IMR-90 (cell line): ENCODE measurements around the gene KRTAP19-3. TPM values are rescaled to one million over a fixed set of nuclear protein-coding genes. Genes with fewer than 3 reads are reported as not detected.

Experiments
- ATAC-seq: fragments of 200-7000 bp; cut with Tn5 transposase; 2 replicates; pipeline ENCODE4 v1.9.1; 2020; ENCODE audit warnings: low read depth, mild to moderate bottlenecking, moderate library complexity
- BruUV-seq: library from RNA; stranded (reverse); fragments of 400-500 nt; replicated peaks from 2 replicates; lab custom pipeline; 2021; lab: Mats Ljungman, UMichigan
- CTCF ChIA-PET: fragments of 300-600 bp; formaldehyde crosslinking; extraction: SDS; loops from one replicate; lab custom pipeline; 2021; ENCODE audit warnings: antibody characterized with exemption; lab: Yijun Ruan, JAX
- POLR2A ChIA-PET: fragments of 300-600 bp; sonication (Branson Sonifier 250); formaldehyde crosslinking; loops from one replicate; lab custom pipeline; 2022; ENCODE audit warnings: antibody characterized with exemption; ENCODE audit not compliant: unreplicated experiment; lab: Charles Lee
- DNase-seq: peaks from one replicate; pipeline ENCODE4 v3.0.0; 2013
- H2AFZ ChIP-seq: replicated peaks from 2 replicates; pipeline ENCODE3; 2013; ENCODE audit warnings: low read length, mild to moderate bottlenecking; ENCODE audit not compliant: poor library complexity
- H2AK5ac ChIP-seq: 2 replicates; pipeline ENCODE4 v1.6.1; 2013; ENCODE audit warnings: low read depth, low read length, inconsistent platforms
- H2AK9ac ChIP-seq: replicated peaks from 2 replicates; pipeline ENCODE3; 2013; ENCODE audit warnings: mild to moderate bottlenecking, low read depth, low read length, moderate library complexity; ENCODE audit not compliant: poor library complexity
- H2BK120ac ChIP-seq: 2 replicates; pipeline ENCODE4 v1.6.1; 2013; ENCODE audit warnings: low read depth, low read length, inconsistent platforms
- H2BK15ac ChIP-seq: 3 replicates; pipeline ENCODE4 v1.6.1; 2013; ENCODE audit warnings: low read depth, low read length, inconsistent platforms
- H2BK20ac ChIP-seq: 2 replicates; pipeline ENCODE4 v1.6.1; 2013; ENCODE audit warnings: low read depth, mild to moderate bottlenecking, inconsistent platforms, low read length, moderate library complexity
- H2BK5ac ChIP-seq: 2 replicates; pipeline ENCODE4 v1.6.1; 2013; ENCODE audit warnings: mild to moderate bottlenecking, low read depth, low read length, inconsistent platforms; ENCODE audit not compliant: poor library complexity, severe bottlenecking
- H3K14ac ChIP-seq: replicated peaks from 2 replicates; pipeline ENCODE4 v1.6.1; 2013; ENCODE audit warnings: low read depth, low read length, inconsistent platforms
- H3K18ac ChIP-seq: 2 replicates; pipeline ENCODE4 v1.6.1; 2013; ENCODE audit warnings: low read depth, low read length, control low read depth
- H3K23ac ChIP-seq: 2 replicates; pipeline ENCODE4 v1.6.1; 2013; ENCODE audit warnings: low read depth, low read length, inconsistent platforms
- H3K27ac ChIP-seq: 2 replicates; pipeline ENCODE4 v1.5.1; 2013; ENCODE audit warnings: mild to moderate bottlenecking, control low read depth, low read length; ENCODE audit not compliant: insufficient read depth
- H3K27me3 ChIP-seq: 2 replicates; pipeline ENCODE4 v1.6.1; 2013; ENCODE audit warnings: low read length; ENCODE audit not compliant: control insufficient read depth, insufficient read depth
- H3K36me3 ChIP-seq: 2 replicates; pipeline ENCODE4 v1.6.1; 2013; ENCODE audit warnings: low read length, mixed read lengths; ENCODE audit not compliant: control insufficient read depth, insufficient read depth
- H3K4ac ChIP-seq: 2 replicates; pipeline ENCODE4 v1.6.1; 2013; ENCODE audit warnings: low read depth, low read length, inconsistent platforms
- H3K4me1 ChIP-seq: 2 replicates; pipeline ENCODE4 v1.6.1; 2013; ENCODE audit warnings: low read length, mixed read lengths; ENCODE audit not compliant: control insufficient read depth, insufficient read depth
- H3K4me2 ChIP-seq: 2 replicates; pipeline ENCODE4 v1.6.1; 2013; ENCODE audit warnings: low read depth, mild to moderate bottlenecking, control low read depth, low read length, moderate library complexity
- H3K4me3 ChIP-seq: 2 replicates; pipeline ENCODE4 v1.5.1; 2013; ENCODE audit warnings: low read depth, mild to moderate bottlenecking, control low read depth, low read length, moderate library complexity; ENCODE audit not compliant: insufficient read depth
- H3K56ac ChIP-seq: 2 replicates; pipeline ENCODE4 v1.6.1; 2013; ENCODE audit warnings: low read length, inconsistent platforms; ENCODE audit not compliant: insufficient read depth; ENCODE audit errors: extremely low read depth
- H3K79me1 ChIP-seq, 2 experiments: 2 replicates each; pipeline ENCODE4 v1.6.1; 2013; ENCODE audit warnings: low read length in 2 of 2, inconsistent platforms in 1 of 2, low read depth in 1 of 2
- H3K9ac ChIP-seq: 2 replicates; pipeline ENCODE4 v1.6.1; 2013; ENCODE audit warnings: low read depth, low read length, control low read depth
- H3K9me1 ChIP-seq: 2 replicates; pipeline ENCODE4 v1.6.1; 2013; ENCODE audit warnings: low read length, inconsistent platforms; ENCODE audit not compliant: insufficient read depth
- H3K9me3 ChIP-seq: 2 replicates; pipeline ENCODE4 v1.6.1; 2013; ENCODE audit warnings: low read length; ENCODE audit not compliant: control insufficient read depth, insufficient read depth
- H4K20me1 ChIP-seq: 2 replicates; pipeline ENCODE4 v1.6.1; 2013; ENCODE audit warnings: low read length, inconsistent platforms; ENCODE audit not compliant: insufficient read depth
- H4K5ac ChIP-seq: 2 replicates; pipeline ENCODE4 v1.6.1; 2013; ENCODE audit warnings: mild to moderate bottlenecking, low read depth, low read length, control low read depth
- H4K8ac ChIP-seq, 2 experiments: 2 replicates each; pipeline ENCODE4 v1.6.1; 2013; ENCODE audit warnings: low read depth in 2 of 2, low read length in 2 of 2, control low read depth in 1 of 2, inconsistent platforms in 1 of 2
- H4K91ac ChIP-seq: 2 replicates; pipeline ENCODE4 v1.6.1; 2013; ENCODE audit warnings: low read depth, low read length, inconsistent platforms; ENCODE audit not compliant: insufficient read depth
- BHLHE40 ChIP-seq: fragments of 150-350 bp; IDR thresholded peaks from 2 replicates; pipeline ENCODE4 v1.6.1; 2016; ENCODE audit warnings: mild to moderate bottlenecking, low read depth, low read length
- CEBPB ChIP-seq: IDR thresholded peaks from 2 replicates; pipeline ENCODE4 v1.6.1; 2012; ENCODE audit warnings: low read depth, low read length, improper control_type of control experiment
- CHD1 ChIP-seq: IDR thresholded peaks from 2 replicates; pipeline ENCODE4 v1.6.1; 2012; ENCODE audit warnings: low read depth, low read length, improper control_type of control experiment
- FOS ChIP-seq: fragments of 150-350 bp; IDR thresholded peaks from 2 replicates; pipeline ENCODE4 v1.6.1; 2016; ENCODE audit warnings: low read depth, low read length
- MAFK ChIP-seq: IDR thresholded peaks from 2 replicates; pipeline ENCODE4 v1.6.1; 2012; ENCODE audit warnings: low read depth, low read length, improper control_type of control experiment
- MXI1 ChIP-seq: IDR thresholded peaks from 2 replicates; pipeline ENCODE4 v1.6.1; 2012; ENCODE audit warnings: low read depth, mild to moderate bottlenecking, low read length, moderate library complexity, borderline replicate concordance
- NFE2L2 ChIP-seq: fragments of 150-350 bp; IDR thresholded peaks from 2 replicates; pipeline ENCODE4 v1.6.1; 2016; ENCODE audit warnings: low read depth, mild to moderate bottlenecking, low read length
- POLR2A ChIP-seq: IDR thresholded peaks from 2 replicates; pipeline ENCODE4 v1.6.1; 2012; ENCODE audit warnings: mild to moderate bottlenecking, low read depth, low read length
- RAD21 ChIP-seq: IDR thresholded peaks from 2 replicates; pipeline ENCODE4 v1.6.1; 2012; ENCODE audit warnings: low read length, improper control_type of control experiment
- RCOR1 ChIP-seq: IDR thresholded peaks from 2 replicates; pipeline ENCODE4 v1.6.1; 2012; ENCODE audit warnings: mild to moderate bottlenecking, low read length, improper control_type of control experiment; ENCODE audit not compliant: insufficient replicate concordance
- RFX5 ChIP-seq: IDR thresholded peaks from 2 replicates; pipeline ENCODE4 v1.8.0; 2012; ENCODE audit warnings: low read depth, mild to moderate bottlenecking, low read length, moderate library complexity
- SMC3 ChIP-seq: fragments of 150-350 bp; IDR thresholded peaks from 2 replicates; pipeline ENCODE4 v1.6.1; 2016; ENCODE audit warnings: low read depth, mild to moderate bottlenecking, antibody characterized with exemption, low read length, moderate library complexity
- USF2 ChIP-seq: fragments of 150-350 bp; IDR thresholded peaks from 2 replicates; pipeline ENCODE4 v1.6.1; 2017; ENCODE audit warnings: mild to moderate bottlenecking, antibody characterized with exemption, low read length, low read depth
- WGBS, 2 experiments: methylation state at CpG; one replicate each; pipeline versions ENCODE4 v1.1.5 to v1.1.7; 2013; ENCODE audit warnings: missing lambda C conversion rate in 2 of 2; ENCODE audit not compliant: insufficient read length in 1 of 2; ENCODE audit errors: extremely low coverage in 2 of 2; 5-methylcytosine and 5-hydroxymethylcytosine counted together
- dilution Hi-C: fragments of 300-500 bp; cut with HindIII; formaldehyde crosslinking; loops from one replicate; pipeline ENCODE4 v1.14.3; 2018; ENCODE audit warnings: low sequenced_read_pairs; ENCODE audit not compliant: unreplicated experiment
- in situ Hi-C: fragments of 300-500 bp; cut with MboI; formaldehyde crosslinking; loops from 3 replicates; pipeline ENCODE4 v1.14.3; 2019; ENCODE audit warnings: low sequenced_read_pairs, inconsistent platforms, mixed read lengths
- intact Hi-C: fragments of 100-400 bp; cut with micrococcal nuclease; formaldehyde crosslinking; loops from 2 replicates; pipeline ENCODE4 v1.10.0; 2022
- polyA plus RNA-seq, 3 experiments: library from polyadenylated mRNA; depleted of rRNA; stranded (reverse); fragments of >200 nt; gene quantifications; 2 replicates each; pipeline ENCODE4 v1.2.3, GENCODE V29; 2012; ENCODE audit warnings: low replicate concordance in 1 of 3
- total RNA-seq: library from RNA; depleted of rRNA; stranded (reverse); fragments of >200 nt; gene quantifications from 2 replicates; pipeline ENCODE4 v1.2.3, GENCODE V29; 2012
- TF ChIP-seq, protein P1 (sequence below): fragments of 150-350 bp; IDR thresholded peaks from 2 replicates; pipeline ENCODE4 v1.6.1; 2016; ENCODE audit warnings: low read depth, mild to moderate bottlenecking, low read length, moderate library complexity, borderline replicate concordance
- TF ChIP-seq, protein P2 (sequence below): conservative IDR thresholded peaks from 2 replicates; pipeline ENCODE4 v1.5.1; 2012; ENCODE audit warnings: mild to moderate bottlenecking, low read depth, low read length, improper control_type of control experiment

KRTAP19-3 gene
- total and polyA plus RNA-seq, 2 of the 4 experiments (the other 2 are of a cell fraction) = not detected

GRCh38 chr21:30486180-30486579, 5.6 kb downstream of the KRTAP19-3 start:
- DNase-seq (no peak), ATAC-seq (no peak)
- H3K4me1 ChIP-seq = no peaks in the 10 kb centered on the region
- BruUV-seq = no TSS peak
- no peak for TF ChIP-seq RCOR1
- no peak for TF ChIP-seq MXI1
- no peak for TF ChIP-seq BHLHE40
- no peak for TF ChIP-seq CHD1
- TF ChIP-seq, protein P1, sequence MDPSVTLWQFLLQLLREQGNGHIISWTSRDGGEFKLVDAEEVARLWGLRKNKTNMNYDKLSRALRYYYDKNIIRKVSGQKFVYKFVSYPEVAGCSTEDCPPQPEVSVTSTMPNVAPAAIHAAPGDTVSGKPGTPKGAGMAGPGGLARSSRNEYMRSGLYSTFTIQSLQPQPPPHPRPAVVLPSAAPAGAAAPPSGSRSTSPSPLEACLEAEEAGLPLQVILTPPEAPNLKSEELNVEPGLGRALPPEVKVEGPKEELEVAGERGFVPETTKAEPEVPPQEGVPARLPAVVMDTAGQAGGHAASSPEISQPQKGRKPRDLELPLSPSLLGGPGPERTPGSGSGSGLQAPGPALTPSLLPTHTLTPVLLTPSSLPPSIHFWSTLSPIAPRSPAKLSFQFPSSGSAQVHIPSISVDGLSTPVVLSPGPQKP = no peak
- TF ChIP-seq RAD21 = no peak
- no peak for TF ChIP-seq CEBPB
- no peak for TF ChIP-seq POLR2A
- no peak for TF ChIP-seq USF2
- TF ChIP-seq NFE2L2 = no peak
- TF ChIP-seq, protein P2, sequence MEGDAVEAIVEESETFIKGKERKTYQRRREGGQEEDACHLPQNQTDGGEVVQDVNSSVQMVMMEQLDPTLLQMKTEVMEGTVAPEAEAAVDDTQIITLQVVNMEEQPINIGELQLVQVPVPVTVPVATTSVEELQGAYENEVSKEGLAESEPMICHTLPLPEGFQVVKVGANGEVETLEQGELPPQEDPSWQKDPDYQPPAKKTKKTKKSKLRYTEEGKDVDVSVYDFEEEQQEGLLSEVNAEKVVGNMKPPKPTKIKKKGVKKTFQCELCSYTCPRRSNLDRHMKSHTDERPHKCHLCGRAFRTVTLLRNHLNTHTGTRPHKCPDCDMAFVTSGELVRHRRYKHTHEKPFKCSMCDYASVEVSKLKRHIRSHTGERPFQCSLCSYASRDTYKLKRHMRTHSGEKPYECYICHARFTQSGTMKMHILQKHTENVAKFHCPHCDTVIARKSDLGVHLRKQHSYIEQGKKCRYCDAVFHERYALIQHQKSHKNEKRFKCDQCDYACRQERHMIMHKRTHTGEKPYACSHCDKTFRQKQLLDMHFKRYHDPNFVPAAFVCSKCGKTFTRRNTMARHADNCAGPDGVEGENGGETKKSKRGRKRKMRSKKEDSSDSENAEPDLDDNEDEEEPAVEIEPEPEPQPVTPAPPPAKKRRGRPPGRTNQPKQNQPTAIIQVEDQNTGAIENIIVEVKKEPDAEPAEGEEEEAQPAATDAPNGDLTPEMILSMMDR = no peak
- TF ChIP-seq FOS = no peak
- TF ChIP-seq MAFK = no peak
- no peak for TF ChIP-seq RFX5
- no peak for TF ChIP-seq SMC3
- no peak overlapping the region for H3K23ac ChIP-seq
- no peaks in the 10 kb centered on the region for H3K79me1 ChIP-seq
- no peak overlapping the region for H2BK20ac ChIP-seq
- H3K9me3 ChIP-seq = peaks cover 19% of the 10 kb centered on the region
- ChIA-PET POLR2A (no interaction called here), CTCF (interaction anchor here (0.6 kb wide), 1 partner anchor 1802 kb away, joined by 3 read pairs; no protein-coding TSS in a partner anchor)
- no peaks in the 10 kb centered on the region for H4K20me1 ChIP-seq
- no peak overlapping the region for H2AFZ ChIP-seq
- H3K14ac ChIP-seq = no peak overlapping the region
- H3K9ac ChIP-seq = no peak overlapping the region
- H2BK5ac ChIP-seq = no peak overlapping the region
- intact Hi-C loops = no loop called here
- dilution Hi-C loops = no loop called here
- no peak overlapping the region for H2BK15ac ChIP-seq
- no peak overlapping the region for H3K27ac ChIP-seq
- no peak overlapping the region for H3K4me3 ChIP-seq
- H4K91ac ChIP-seq = no peak overlapping the region
- WGBS, 2 experiments = 20% methylated on average over 1 of the region's 2 CpGs; no CpG with 5 or more reads in 1 of the 2 experiments
- H3K4me2 ChIP-seq = no peak overlapping the region
- H3K9me1 ChIP-seq = no peaks in the 10 kb centered on the region
- no peak overlapping the region for H4K8ac ChIP-seq
- H2AK9ac ChIP-seq = no peak overlapping the region
- no peak overlapping the region for H2AK5ac ChIP-seq
- no peak overlapping the region for H4K5ac ChIP-seq
- no peak overlapping the region for H2BK120ac ChIP-seq
- no peaks in the 10 kb centered on the region for H3K36me3 ChIP-seq
- H3K27me3 ChIP-seq = no peaks in the 10 kb centered on the region
- H3K18ac ChIP-seq = no peak overlapping the region
- in situ Hi-C loops = no loop called here
- no peak overlapping the region for H3K56ac ChIP-seq
- no peak overlapping the region for H3K4ac ChIP-seq
